Measurements from ENCODE around the gene DNTTIP2. TPM values are rescaled to one million over a fixed set of nuclear protein-coding genes. Genes with fewer than 3 reads are reported as not detected.

DNTTIP2 gene
- total and polyA plus RNA-seq, 11 donors = 17.7 to 55.8 (median 39.1) TPM

DNA sequence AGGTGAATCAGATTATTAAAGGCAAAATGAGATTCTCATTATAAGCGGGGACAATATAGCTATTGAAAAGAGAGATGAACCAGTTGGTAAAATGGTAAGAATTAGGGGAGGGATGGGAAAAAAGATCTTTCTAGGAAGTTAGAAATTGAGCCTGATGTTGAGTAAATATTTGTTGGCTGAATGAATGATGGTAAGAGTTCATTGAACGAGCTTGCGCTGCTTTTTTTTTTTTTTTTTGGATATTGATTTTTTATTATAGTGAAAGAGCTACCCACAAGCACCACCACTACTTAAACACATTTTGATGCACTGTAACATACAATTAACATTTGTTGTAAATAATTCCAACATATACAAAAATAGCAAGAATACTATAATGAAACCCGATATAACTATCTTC, 31.3 kb upstream of the DNTTIP2 start:
- H3K9me3 ChIP-seq = peaks cover 0 to 10% (median 0%) of the 10 kb centered on the region in 12 donors
- intact Hi-C loops (cut with DNase I) = no loop called here
- WGBS, 4 donors = 94 to 97% (median 96%) methylated on average over 4 of the region's 4 CpGs
- peak overlapping the region in 1 of 12 donors; percentile 93 for H3K4me3 ChIP-seq
- H3K4me1 ChIP-seq = peaks cover 0 to 32% (median 13%) of the 10 kb centered on the region in 12 donors
- no peak for ATAC-seq
- peak overlapping the region in 7 of 12 donors; percentile 78 to 92 (median 82) for H3K27ac ChIP-seq
- no peaks in the 10 kb centered on the region for H3K27me3 ChIP-seq
- no peak for DNase-seq
- no peaks in the 10 kb centered on the region for H3K36me3 ChIP-seq
- no peak for TF ChIP-seq POLR2A (IDR thresholded peaks at IDR 0.05)
- TF ChIP-seq CTCF (IDR thresholded peaks at IDR 0.05) = no peak

DNA sequence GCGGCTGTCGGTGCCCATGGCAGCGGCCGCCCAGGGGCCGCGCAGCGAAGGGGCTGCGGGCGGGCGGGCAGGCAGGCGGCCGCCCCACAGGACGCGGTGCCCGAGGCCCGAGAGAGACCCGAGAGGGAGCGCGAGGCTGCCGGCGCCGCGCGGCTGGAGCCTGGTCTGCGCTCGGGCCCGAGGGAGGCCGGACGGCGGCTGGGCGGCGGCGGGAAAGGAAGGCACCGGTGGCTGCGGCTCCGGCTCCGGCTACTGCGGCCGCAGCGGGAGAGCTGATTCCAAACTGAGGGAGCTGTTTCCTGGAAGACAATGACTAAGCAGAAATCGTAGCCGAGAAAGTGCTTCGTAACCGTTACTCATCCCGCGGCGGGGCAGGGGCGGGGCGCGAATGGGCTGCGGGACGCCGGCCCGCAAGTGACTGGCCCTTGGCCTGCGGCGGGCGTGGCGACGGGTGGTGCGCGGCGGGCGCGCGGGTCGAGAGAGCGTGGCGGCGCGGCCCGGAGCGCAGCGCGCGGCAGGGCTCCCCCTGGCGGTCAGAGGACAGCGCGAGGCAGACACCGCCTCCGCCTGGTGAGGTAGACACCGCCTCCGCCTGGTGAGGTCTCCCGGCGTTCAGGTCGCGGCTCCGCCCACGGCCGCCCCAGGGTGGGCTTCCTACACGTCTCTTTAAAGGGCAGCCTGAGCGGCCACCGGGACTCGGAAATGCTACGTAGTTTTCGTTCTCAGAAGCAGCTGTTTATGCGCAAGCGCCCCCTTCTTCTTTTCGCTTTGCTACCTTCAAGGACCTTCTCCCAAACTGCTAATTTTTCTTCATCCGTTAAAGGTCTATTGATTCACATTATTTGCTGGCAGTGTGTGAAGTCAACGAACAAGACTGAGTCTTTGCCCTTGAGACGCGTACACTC, 30.4 kb upstream of the DNTTIP2 start, which contains the start of gene GCLM:
GCLM (minus strand) TSS at position 285 of the 905 bp plus-strand sequence; CDS start at position 18, 267 bp downstream.
- Histone ChIP-seq H3K4me1 (peaks cover 0 to 41% (median 13%) of the 10 kb centered on the region in 12 donors), H3K36me3 (no peaks in the 10 kb centered on the region), H3K9me3 (peaks cover 0 to 10% (median 0%) of the 10 kb centered on the region in 12 donors), H3K4me3 (peak within 1 kb of the TSS; percentile 70 to 99 (median 88)), H3K27ac (peak within 1 kb of the TSS; percentile 74 to 92 (median 83)), H3K27me3 (no peaks in the 10 kb centered on the region)
- ATAC-seq (peak; percentile 93 to 98 (median 96)), DNase-seq (peak; percentile 88 to 97 (median 95))
- intact Hi-C loops (cut with DNase I) = loop anchor here in 2 of 10 donors (2.0 to 10.0 kb wide), 4 partner anchors 31 to 425 kb away; partner anchors contain the start of gene DNTTIP2 (in 1 of the 2)
- peak in 1 of 2 donors; percentile 69 for TF ChIP-seq POLR2A (IDR thresholded peaks at IDR 0.05)
- peak; percentile 68 to 100 (median 92) for TF ChIP-seq CTCF (IDR thresholded peaks at IDR 0.05)
- 1% methylated on average over 31 to 102 of the region's 102 CpGs for WGBS, 4 donors

DNA sequence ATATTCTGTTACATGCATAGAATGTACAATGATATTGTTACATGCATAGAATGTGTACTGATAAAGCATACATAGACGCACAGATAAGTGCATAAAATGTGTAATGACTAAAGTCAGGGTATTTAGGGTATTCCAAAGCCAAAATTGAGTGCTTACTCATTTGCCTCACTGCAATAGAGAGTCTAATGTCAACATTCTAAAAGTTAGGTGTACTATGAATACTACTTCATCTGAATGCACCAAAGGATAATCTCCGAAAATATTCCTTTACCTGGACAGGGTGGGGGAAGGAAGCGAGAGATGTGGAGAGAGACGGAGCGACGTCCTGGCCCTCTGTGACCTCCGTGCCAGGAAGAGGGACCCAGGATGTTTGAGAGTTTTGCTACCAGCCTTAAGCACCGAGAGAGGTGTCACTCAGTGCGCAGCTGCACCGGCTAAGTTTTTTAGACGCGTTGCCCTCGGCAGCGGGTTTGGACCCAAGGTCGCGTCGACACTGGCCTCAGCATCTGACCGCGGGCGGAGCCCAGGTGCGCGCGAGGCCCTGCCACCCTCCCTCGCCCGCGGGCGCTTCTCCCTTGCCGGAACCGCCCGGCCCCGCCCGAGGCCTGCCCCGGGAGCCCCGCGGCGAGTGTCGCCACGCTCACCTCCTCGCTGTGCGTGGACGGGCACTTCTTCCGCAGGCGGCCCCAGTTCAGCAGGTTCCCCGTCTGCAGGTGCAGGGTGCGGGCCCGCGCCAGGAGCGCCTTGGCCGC, 29.6 kb upstream of the DNTTIP2 start:
- Histone ChIP-seq H3K27ac (peak overlapping the region; percentile 74 to 92 (median 83)), H3K4me3 (peak overlapping the region; percentile 70 to 99 (median 88)), H3K27me3 (no peaks in the 10 kb centered on the region), H3K4me1 (peaks cover 0 to 49% (median 13%) of the 10 kb centered on the region in 12 donors), H3K36me3 (no peaks in the 10 kb centered on the region), H3K9me3 (peaks cover 0 to 10% (median 0%) of the 10 kb centered on the region in 12 donors)
- intact Hi-C loops (cut with DNase I) = loop anchor here in 2 of 10 donors (2.0 to 10.0 kb wide), 4 partner anchors 30 to 426 kb away; partner anchors contain the start of gene DNTTIP2 (in 1 of the 2)
- TF ChIP-seq POLR2A (IDR thresholded peaks at IDR 0.05) (no peak), CTCF (IDR thresholded peaks at IDR 0.05) (no peak)
- peak; percentile 22 to 57 (median 36) for ATAC-seq
- DNase-seq = peak; percentile 28 to 73 (median 41)
- 1 to 2% (median 1%) methylated on average over 23 to 49 of the region's 49 CpGs for WGBS, 4 donors
